Ascending aorta (tissue), 2 donors: Measurements from ENCODE around the gene EYA4. TPM values are rescaled to one million over a fixed set of nuclear protein-coding genes. Genes with fewer than 3 reads are reported as not detected.

Experiments used
- DNase-seq, 2 donors: peaks; one replicate each; pipeline ENCODE4 v3.0.0-alpha.2; 2019; ENCODE audit warnings: low spot score in 2 of 2
- H3K27ac ChIP-seq, 2 donors: fragments of 200-600 bp; sonication (generic); one replicate each; pipeline ENCODE4 v1.5.1; 2016 to 2017; ENCODE audit warnings: mild to moderate bottlenecking in 1 of 2
- H3K27me3 ChIP-seq: fragments of 200-600 bp; sonication (generic); one replicate; pipeline ENCODE4 v1.5.1; 2017
- H3K36me3 ChIP-seq, 2 donors: fragments of 200-600 bp; sonication (generic); one replicate each; pipeline ENCODE4 v1.5.1; 2016
- H3K4me1 ChIP-seq, 2 donors: fragments of 200-600 bp; sonication (generic); one replicate each; pipeline ENCODE4 v1.5.1; 2016 to 2017; ENCODE audit warnings: mild to moderate bottlenecking in 1 of 2
- H3K4me3 ChIP-seq, 2 donors: fragments of 200-600 bp; sonication (generic); one replicate each; pipeline ENCODE4 v1.5.1; 2016 to 2017; ENCODE audit warnings: mild to moderate bottlenecking in 1 of 2
- H3K9me3 ChIP-seq, 2 donors: fragments of 200-600 bp; sonication (generic); one replicate each; pipeline ENCODE4 v1.5.1; 2016
- intact Hi-C: fragments of 100-400 bp; cut with DNase I; formaldehyde crosslinking; loops from one replicate; pipeline ENCODE4 v1.15.1; 2023
- total RNA-seq: library from RNA; depleted of rRNA; stranded (reverse); fragments of >200 nt; gene quantifications from one replicate; pipeline ENCODE4 v1.1.0, GENCODE V29; 2016
- TF ChIP-seq, protein P1 (sequence below), 3 experiments: fragments of 200-600 bp in 2 of 3; fragments of 450-650 bp in 1 of 3; sonication (generic) in 2 of 3; IDR thresholded peaks; one replicate each; pipeline ENCODE4 v1.5.1; 2016 to 2019; ENCODE audit warnings: antibody characterized with exemption in 3 of 3, mild to moderate bottlenecking in 1 of 3, moderate library complexity in 1 of 3

The EYA4 gene
- total RNA-seq, 1 donor from 2014 or later, result 6.2 TPM

DNA sequence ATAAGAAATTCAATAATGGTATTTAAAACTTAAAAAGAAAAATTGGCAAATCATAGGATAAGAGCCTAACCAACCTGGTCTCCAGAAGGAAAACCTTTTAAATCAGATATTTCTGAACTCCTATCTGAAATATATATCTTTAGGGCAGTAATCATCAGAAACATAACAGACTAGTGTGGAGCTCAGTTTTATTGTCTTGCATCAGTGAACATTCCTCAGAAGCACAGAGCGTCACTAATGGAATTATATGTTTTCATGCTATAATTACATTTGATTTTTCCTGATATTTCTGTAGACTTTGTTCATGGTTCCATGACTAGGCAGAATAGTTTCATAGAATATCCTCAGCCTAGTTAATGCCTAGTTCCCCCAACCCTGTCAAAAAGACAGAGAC is 262.2 kb downstream of the EYA4 start:
- intact Hi-C loops, result loop anchor here (5.0 to 10.0 kb wide), 3 partner anchors 561 to 989 kb away; partner anchors contain the start of genes RPS12 and STX7
- no peak overlapping the region for H3K4me3 ChIP-seq
- H3K9me3 ChIP-seq, result no peaks in the 10 kb centered on the region
- TF ChIP-seq, protein P1, sequence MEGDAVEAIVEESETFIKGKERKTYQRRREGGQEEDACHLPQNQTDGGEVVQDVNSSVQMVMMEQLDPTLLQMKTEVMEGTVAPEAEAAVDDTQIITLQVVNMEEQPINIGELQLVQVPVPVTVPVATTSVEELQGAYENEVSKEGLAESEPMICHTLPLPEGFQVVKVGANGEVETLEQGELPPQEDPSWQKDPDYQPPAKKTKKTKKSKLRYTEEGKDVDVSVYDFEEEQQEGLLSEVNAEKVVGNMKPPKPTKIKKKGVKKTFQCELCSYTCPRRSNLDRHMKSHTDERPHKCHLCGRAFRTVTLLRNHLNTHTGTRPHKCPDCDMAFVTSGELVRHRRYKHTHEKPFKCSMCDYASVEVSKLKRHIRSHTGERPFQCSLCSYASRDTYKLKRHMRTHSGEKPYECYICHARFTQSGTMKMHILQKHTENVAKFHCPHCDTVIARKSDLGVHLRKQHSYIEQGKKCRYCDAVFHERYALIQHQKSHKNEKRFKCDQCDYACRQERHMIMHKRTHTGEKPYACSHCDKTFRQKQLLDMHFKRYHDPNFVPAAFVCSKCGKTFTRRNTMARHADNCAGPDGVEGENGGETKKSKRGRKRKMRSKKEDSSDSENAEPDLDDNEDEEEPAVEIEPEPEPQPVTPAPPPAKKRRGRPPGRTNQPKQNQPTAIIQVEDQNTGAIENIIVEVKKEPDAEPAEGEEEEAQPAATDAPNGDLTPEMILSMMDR (IDR thresholded peaks at IDR 0.05), result no peak
- peaks cover 0 to 25% of the 10 kb centered on the region in 2 donors for H3K4me1 ChIP-seq
- no peak for DNase-seq
- H3K27me3 ChIP-seq, result no peaks in the 10 kb centered on the region
- peak overlapping the region in 1 of 2 donors; percentile 71 for H3K27ac ChIP-seq
- no peaks in the 10 kb centered on the region for H3K36me3 ChIP-seq

- DNase-seq, result no peak
- Histone ChIP-seq H3K27ac (peak overlapping the region in 1 of 2 donors; percentile 34), H3K27me3 (no peaks in the 10 kb centered on the region), H3K4me1 (peaks cover 0 to 25% of the 10 kb centered on the region in 2 donors), H3K36me3 (no peaks in the 10 kb centered on the region), H3K9me3 (no peaks in the 10 kb centered on the region), H3K4me3 (no peak overlapping the region)
- TF ChIP-seq, protein P1 (IDR thresholded peaks at IDR 0.05), result no peak
- intact Hi-C loops, result loop anchor here (5.0 to 10.0 kb wide), 3 partner anchors 561 to 989 kb away; partner anchors contain the start of genes RPS12 and STX7
These were observed 263.0 kb downstream of the EYA4 start for GRCh38 chr6:133504158-133504557.

DNA sequence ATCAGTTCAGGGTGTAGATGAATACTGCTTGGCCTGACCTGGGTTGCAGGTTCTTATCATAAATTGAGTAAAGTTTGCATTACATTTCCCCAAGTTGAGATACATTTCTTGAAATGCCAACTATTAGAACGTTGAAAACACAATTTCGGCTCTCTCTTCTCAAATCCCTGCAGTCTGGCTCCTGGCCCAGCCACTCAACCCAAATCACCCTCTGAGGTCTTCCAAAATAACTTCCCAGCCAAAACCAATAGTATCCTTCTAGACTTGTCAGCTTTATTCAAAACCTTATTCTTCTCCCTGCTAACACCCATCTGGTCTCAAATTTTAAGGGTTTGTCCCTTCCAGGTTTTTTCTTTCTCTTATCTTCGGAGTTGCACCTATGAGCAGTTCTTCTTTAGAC is 263.6 kb downstream of the EYA4 start:
- no peaks in the 10 kb centered on the region for H3K27me3 ChIP-seq
- intact Hi-C loops, result loop anchor here (5.0 to 10.0 kb wide), 3 partner anchors 560 to 990 kb away; partner anchors contain the start of genes RPS12 and STX7
- no peak overlapping the region for H3K4me3 ChIP-seq
- H3K9me3 ChIP-seq, result no peaks in the 10 kb centered on the region
- no peaks in the 10 kb centered on the region for H3K36me3 ChIP-seq
- TF ChIP-seq, protein P1 (IDR thresholded peaks at IDR 0.05), result no peak
- DNase-seq, result no peak
- H3K27ac ChIP-seq, result peak overlapping the region in 1 of 2 donors; percentile 2
- peaks cover 0 to 25% of the 10 kb centered on the region in 2 donors for H3K4me1 ChIP-seq

DNA sequence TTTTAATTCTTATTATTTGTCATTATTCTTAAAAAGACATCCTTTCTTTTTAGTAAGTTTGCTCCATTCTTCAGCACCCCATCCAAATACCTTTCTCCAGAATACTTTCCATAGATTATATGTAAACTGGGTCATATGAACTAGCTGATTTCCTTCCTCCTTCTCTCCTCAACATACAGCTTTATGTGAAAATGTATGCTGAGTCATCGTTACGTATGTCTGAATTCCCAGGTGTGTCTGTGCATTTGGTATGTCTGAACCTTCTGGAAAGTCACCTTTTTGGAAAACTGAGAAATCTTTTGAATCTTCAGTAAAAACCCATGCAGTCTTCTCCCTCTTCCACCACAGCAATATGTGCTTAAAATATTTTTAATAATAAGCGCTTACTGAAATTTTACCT is 264.5 kb downstream of the EYA4 start:
- intact Hi-C loops, result loop anchor here (10.0 kb wide), 2 partner anchors 559 to 991 kb away; partner anchors contain the start of gene STX7
- H3K27ac ChIP-seq, result no peak overlapping the region
- TF ChIP-seq, protein P1 (IDR thresholded peaks at IDR 0.05), result no peak
- H3K36me3 ChIP-seq, result no peaks in the 10 kb centered on the region
- H3K9me3 ChIP-seq, result no peaks in the 10 kb centered on the region
- H3K4me1 ChIP-seq, result peaks cover 0 to 25% of the 10 kb centered on the region in 2 donors
- DNase-seq, result no peak
- no peak overlapping the region for H3K4me3 ChIP-seq
- no peaks in the 10 kb centered on the region for H3K27me3 ChIP-seq

DNA sequence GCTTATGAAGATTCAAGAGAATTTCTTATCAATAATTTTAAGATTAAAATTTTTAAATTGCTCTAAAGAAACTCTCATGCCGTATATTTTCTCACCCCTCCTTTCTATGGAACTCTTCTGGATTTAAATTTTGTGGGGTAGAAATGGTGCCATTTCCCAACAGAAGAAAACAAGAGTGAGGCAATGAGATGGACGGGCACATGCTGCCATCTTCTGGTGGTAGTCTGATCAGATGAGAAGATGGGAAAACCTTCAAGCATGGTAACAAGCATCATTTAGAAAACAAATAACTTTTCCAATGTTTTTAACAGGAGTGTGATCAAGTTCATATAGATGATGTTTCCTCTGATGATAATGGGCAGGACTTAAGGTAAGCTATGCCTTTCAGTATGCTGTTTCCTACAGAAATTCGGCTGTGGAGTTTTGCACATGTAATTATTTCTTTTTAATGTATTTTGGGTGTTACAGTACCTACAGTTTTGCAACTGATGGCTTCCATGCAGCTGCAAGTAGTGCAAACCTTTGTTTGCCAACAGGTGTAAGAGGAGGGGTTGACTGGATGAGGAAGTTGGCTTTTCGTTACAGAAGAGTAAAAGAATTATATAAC is 271.4 kb downstream of the EYA4 start:
- Histone ChIP-seq H3K27me3 (no peaks in the 10 kb centered on the region), H3K27ac (no peak overlapping the region), H3K4me3 (no peak overlapping the region), H3K9me3 (no peaks in the 10 kb centered on the region), H3K4me1 (no peaks in the 10 kb centered on the region), H3K36me3 (no peaks in the 10 kb centered on the region)
- DNase-seq, result no peak
- intact Hi-C loops, result loop anchor here (1.0 to 5.0 kb wide), 5 partner anchors 40 to 690 kb away; partner anchors contain the start of gene EYA4
- TF ChIP-seq, protein P1 (IDR thresholded peaks at IDR 0.05), result peak; percentile 16 to 73 (median 59)
